GM12873 (cell line): ENCODE measurements around the gene SLC9A6.
A peak's percentile ranks its signal among the peaks of the same experiment; 100 is the strongest.

ENCODE experiments used
- TF ChIP-seq, protein P1 (sequence below): IDR thresholded peaks from 2 replicates; pipeline ENCODE4 v1.5.1; 2012; ENCODE audit warnings: low read depth, mild to moderate bottlenecking, moderate library complexity, low read length, control low read depth; ENCODE audit not compliant: insufficient read depth; ENCODE audit errors: missing control alignments

The SLC9A6 gene

DNA sequence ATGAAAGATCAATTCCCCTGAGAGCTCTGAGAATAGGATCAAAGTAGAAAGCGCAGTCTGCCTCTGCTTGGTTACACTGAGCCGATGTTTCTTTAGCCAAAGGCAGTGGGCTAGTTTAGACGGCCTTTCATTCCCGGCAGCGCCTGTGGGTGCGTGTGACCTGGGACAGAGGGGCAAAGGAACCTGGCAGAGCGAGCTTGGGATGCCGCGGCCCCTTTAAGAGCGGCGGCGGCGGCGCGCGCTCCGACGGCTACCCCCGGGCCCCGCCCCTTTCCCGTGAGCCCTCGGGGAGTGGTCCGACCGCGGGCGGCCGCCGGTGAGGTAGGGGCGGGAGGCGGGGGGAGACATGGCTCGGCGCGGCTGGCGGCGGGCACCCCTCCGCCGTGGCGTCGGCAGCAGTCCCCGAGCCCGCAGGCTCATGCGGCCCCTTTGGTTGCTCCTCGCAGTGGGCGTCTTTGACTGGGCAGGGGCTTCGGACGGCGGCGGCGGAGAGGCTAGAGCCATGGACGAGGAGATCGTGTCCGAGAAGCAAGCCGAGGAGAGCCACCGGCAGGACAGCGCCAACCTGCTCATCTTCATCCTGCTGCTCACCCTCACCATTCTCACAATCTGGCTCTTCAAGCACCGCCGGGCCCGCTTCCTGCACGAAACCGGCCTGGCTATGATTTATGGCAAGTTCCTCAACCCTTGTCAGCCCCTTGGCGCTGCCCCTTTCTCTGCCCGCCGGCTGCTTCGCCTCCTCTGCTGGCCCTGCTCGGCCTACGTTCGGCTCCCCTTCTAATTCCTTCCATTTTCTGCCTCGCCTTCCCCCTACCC is at the start of gene SLC9A6:
Gene SLC9A6 (plus strand): TSS at position 279 of the 816 bp plus-strand sequence. CDS start 224 bp downstream, at position 503.
- TF ChIP-seq, protein P1, sequence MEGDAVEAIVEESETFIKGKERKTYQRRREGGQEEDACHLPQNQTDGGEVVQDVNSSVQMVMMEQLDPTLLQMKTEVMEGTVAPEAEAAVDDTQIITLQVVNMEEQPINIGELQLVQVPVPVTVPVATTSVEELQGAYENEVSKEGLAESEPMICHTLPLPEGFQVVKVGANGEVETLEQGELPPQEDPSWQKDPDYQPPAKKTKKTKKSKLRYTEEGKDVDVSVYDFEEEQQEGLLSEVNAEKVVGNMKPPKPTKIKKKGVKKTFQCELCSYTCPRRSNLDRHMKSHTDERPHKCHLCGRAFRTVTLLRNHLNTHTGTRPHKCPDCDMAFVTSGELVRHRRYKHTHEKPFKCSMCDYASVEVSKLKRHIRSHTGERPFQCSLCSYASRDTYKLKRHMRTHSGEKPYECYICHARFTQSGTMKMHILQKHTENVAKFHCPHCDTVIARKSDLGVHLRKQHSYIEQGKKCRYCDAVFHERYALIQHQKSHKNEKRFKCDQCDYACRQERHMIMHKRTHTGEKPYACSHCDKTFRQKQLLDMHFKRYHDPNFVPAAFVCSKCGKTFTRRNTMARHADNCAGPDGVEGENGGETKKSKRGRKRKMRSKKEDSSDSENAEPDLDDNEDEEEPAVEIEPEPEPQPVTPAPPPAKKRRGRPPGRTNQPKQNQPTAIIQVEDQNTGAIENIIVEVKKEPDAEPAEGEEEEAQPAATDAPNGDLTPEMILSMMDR: no peak

DNA sequence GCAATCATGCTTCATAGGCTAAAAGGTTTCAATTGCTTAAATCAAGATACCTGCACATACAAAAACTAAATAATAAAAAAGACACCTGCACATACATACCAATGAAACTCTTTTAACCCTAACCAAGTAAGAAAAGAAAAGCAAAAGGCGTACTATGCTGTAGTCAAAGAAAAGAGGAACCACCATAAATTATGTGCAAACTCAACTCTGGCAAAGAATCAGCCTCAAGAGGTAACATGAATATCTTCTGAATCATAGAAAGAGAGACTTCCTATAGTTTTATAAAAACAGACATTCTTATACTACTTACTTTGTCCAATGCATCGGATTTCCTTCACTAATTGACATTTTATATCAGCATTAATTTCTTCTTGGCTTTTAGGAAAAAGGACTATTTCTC is 40.7 kb upstream of the SLC9A6 start:
- TF ChIP-seq, protein P1: no peak

DNA sequence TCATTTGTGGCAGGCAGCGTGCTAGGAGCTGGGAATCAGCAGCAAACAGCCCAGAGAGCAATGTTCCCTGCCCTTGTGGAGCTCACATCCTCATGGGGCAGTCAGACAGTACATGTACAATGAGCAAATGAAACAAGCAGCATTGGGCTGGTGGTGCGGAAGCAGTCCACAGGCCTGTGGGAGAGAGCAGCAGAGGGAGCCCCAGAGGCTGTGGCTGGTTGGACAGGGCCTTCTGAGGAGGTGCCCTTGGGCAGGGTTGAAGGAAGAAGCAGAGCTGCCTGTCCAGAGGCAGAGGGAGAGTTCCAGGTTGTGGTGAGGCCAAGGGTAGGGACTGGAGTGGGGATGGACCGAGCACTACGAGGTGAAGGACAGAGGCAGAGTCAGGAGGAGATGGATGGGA is 33.9 kb upstream of the SLC9A6 start:
- TF ChIP-seq, protein P1: no peak

DNA sequence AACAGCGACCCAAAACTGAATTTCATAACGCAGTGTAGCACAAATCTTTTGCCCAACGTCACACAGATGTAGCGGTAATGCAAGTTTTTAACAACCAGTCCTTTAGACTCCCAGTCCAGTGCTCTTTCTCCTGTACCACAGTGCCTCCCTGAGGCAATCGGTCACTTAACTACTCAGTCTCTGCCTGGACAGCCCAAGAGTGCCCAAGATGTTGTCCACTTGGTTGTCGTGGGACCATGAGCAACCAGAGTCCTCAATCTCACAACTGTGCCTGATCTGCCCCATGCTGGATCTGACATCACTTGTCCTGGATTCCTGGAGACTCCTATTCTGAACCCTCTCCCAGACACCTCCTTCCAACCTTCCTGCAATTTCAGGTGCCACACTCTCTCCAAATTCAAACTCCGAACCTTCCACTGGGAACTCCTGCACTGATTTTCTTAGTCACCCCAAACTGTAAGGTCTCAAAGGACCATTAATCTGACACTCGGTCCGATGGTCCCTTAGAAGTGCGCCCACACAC is 12.1 kb upstream of the SLC9A6 start:
- TF ChIP-seq, protein P1: peak; percentile 14

DNA sequence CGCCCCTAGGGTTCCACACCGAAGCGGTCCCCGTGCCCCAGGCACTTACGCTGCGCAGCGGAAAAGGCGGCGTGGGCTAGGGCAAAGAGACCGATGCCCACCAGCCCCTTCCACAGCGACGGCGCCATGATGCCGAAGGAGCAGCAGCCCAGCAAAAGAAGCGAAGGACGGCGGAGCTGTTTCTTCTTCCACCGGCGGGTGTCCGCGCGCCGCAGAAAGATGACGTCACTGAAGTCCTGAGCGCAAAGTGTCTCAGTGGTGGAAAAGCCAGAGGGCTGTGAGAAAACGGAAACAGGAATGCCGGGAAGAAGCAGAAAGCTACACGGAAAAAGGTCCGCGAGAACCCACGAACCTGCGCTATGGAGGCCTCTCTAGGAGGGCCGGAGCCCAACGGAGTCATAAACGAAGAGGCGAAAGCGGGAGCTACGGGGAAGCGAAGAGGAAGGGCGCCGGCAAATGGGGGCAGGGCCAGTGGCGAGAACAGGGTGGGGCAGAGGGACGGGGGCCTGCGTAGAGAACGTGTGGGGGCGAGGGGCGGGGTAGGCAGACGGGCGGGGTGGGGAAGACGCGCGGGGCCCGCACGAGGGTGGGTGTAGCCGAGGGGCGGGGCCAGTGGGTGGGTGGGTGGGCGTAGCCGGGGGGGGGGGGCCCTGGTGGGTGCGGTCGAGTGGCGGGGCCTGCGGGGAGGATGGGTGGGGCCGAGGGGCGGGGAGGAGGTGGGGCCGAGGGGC is 11.5 kb upstream of the SLC9A6 start, which contains the start of gene MMGT1:
Gene MMGT1 (minus strand): TSS at position 441 of the 731 bp plus-strand sequence. CDS start 313 bp downstream, at position 128.
- TF ChIP-seq, protein P1: no peak

DNA sequence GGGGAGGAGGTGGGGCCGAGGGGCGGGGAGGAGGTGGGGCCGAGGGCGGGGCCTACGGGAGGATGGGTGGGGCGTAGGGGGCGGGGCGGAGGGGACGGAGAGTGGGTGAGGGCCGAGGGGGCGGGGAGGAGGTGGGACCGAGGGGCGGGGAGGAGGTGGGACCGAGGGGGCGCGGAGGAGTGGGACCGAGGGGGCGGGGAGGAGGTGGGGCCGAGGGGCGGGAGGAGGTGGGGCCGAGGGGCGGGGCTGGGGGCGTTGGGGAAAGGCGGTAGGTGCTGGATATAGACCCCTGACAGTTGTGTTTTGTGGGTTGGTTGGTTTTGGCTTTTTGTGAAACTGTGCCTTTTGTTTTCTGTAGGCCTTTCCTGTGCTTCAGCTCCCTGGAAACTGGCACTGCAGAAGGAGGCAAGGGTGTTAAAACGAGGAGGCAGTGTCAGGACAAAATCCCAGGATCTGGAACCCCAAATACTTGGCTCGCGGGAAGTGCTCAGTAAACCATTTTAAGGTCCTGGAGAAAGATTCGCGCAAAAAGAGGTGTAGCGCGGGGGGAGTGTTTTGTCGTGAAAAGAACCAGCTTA is 10.9 kb upstream of the SLC9A6 start:
- TF ChIP-seq, protein P1: no peak

DNA sequence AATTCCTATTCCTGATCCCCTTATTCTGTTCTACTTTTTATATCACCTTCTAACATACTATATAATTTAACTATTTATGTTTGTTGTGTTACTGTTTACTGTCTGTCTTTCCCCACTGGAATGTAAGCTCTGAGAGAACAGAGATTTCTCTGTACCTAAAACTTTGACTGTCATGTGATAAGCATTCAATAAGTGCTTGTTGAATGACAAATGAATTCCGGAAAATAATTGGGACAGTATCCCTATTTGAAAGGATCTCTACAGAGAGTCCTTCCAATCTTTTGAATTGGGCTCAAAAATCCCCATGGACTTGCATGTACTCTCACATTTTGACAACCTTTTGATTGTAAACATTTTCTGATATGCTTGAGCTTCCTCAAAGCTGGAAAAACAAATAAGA is 9.8 kb upstream of the SLC9A6 start:
- TF ChIP-seq, protein P1: no peak
